Endothelial cell of umbilical vein (primary cell): ENCODE results near the gene UBE2E2. TPM values are rescaled to one million over a fixed set of nuclear protein-coding genes. Genes with fewer than 3 reads are reported as not detected.
"Not testable (repeated sequence)": the region's sequence is repeated elsewhere in the genome, so short reads cannot be mapped to it uniquely, and the experiment has no call there.

Experiments used
- BruUV-seq: library from RNA; stranded (reverse); fragments of 400-500 nt; replicated peaks from 2 replicates; lab custom pipeline; 2021; lab: Mats Ljungman, UMichigan
- CTCF ChIA-PET: fragments of 300-600, 350-600 bp; sonication (Branson Sonifier 250); formaldehyde crosslinking; loops from one replicate; lab custom pipeline; 2021; ENCODE audit warnings: antibody characterized with exemption, inconsistent platforms; lab: Charles Lee
- POLR2A ChIA-PET: fragments of 300-600, 350-600 bp; sonication (Branson Sonifier 250); formaldehyde crosslinking; loops from one replicate; lab custom pipeline; 2021; ENCODE audit warnings: antibody characterized with exemption, inconsistent platforms; lab: Charles Lee
- DNase-seq: peaks from one replicate; pipeline ENCODE4 v3.0.0-alpha.2; 2011; ENCODE audit warnings: low read depth, low spot score
- FAIRE-seq: peaks from 2 replicates; lab custom pipeline; 2011; peaks lifted over from hg19 to GRCh38; lab: Jason Lieb, UNC
- H2AFZ ChIP-seq: 2 replicates; pipeline ENCODE4 v1.6.0; 2012; ENCODE audit warnings: low read depth, low read length, control low read depth, inconsistent platforms
- H3K27ac ChIP-seq: 2 replicates; pipeline ENCODE4 v1.5.1; 2011; ENCODE audit warnings: low read depth, mild to moderate bottlenecking, control low read depth, low read length, moderate library complexity; ENCODE audit not compliant: insufficient read depth
- H3K27me3 ChIP-seq, 2 experiments: 2 replicates each; pipeline versions ENCODE4 v1.6.0 to v1.6.1; 2011; ENCODE audit warnings: low read length in 2 of 2, mixed read lengths in 1 of 2; ENCODE audit not compliant: control insufficient read depth in 2 of 2, insufficient read depth in 2 of 2
- H3K36me3 ChIP-seq, 2 experiments: 2 replicates in 1 of 2; 3 replicates in 1 of 2; pipeline ENCODE4 v1.5.1; 2011; ENCODE audit warnings: low read length in 2 of 2, mild to moderate bottlenecking in 1 of 2, moderate library complexity in 1 of 2; ENCODE audit not compliant: control insufficient read depth in 2 of 2, insufficient read depth in 2 of 2; ENCODE audit errors: extremely low read depth in 1 of 2
- H3K4me1 ChIP-seq: 3 replicates; pipeline ENCODE4 v1.5.1; 2011; ENCODE audit warnings: mild to moderate bottlenecking, low read length; ENCODE audit not compliant: control insufficient read depth, insufficient read depth; ENCODE audit errors: extremely low read depth
- H3K4me2 ChIP-seq: 2 replicates; pipeline ENCODE4 v1.6.1; 2011; ENCODE audit warnings: low read length, control low read depth, mixed read lengths; ENCODE audit not compliant: insufficient read depth
- H3K4me3 ChIP-seq, 3 experiments: fragments of 200-600 bp in 1 of 3; sonication (generic), shearing (Covaris generic) in 1 of 3; replicated peaks in 1 of 3; 2 replicates each; pipeline ENCODE4 v1.5.1; 2011 to 2016; ENCODE audit warnings: control low read depth in 3 of 3, low read length in 3 of 3, mild to moderate bottlenecking in 2 of 3, inconsistent platforms in 1 of 3, low read depth in 1 of 3, moderate library complexity in 1 of 3; ENCODE audit not compliant: insufficient read depth in 1 of 3
- H3K79me2 ChIP-seq: 2 replicates; pipeline ENCODE4 v1.6.0; 2012; ENCODE audit warnings: low read length, inconsistent platforms; ENCODE audit not compliant: control insufficient read depth, insufficient read depth
- H3K9ac ChIP-seq: replicated peaks from 2 replicates; pipeline ENCODE3; 2011; ENCODE audit warnings: low read length, control low read depth; ENCODE audit not compliant: insufficient read depth; ENCODE audit errors: extremely low read depth
- H3K9me1 ChIP-seq: replicated peaks from 3 replicates; pipeline ENCODE4 v1.6.0; 2011; ENCODE audit warnings: mild to moderate bottlenecking, low read length; ENCODE audit not compliant: control insufficient read depth, insufficient read depth; ENCODE audit errors: extremely low read depth
- H3K9me3 ChIP-seq: replicated peaks from 2 replicates; pipeline ENCODE4 v1.5.1; 2012; ENCODE audit warnings: low read length, inconsistent platforms; ENCODE audit not compliant: control insufficient read depth, insufficient read depth
- H4K20me1 ChIP-seq: replicated peaks from 2 replicates; pipeline ENCODE3; 2011; ENCODE audit warnings: mild to moderate bottlenecking, low read length; ENCODE audit not compliant: control insufficient read depth, insufficient read depth; ENCODE audit errors: extremely low read depth
- CTCF ChIP-seq, 2 donors: IDR thresholded peaks; 1 replicate in 1 of 2; 2 replicates in 1 of 2; pipeline ENCODE4 v1.5.1; 2011; ENCODE audit warnings: low read length in 2 of 2, mild to moderate bottlenecking in 2 of 2, moderate library complexity in 2 of 2, control low read depth in 1 of 2, inconsistent platforms in 1 of 2, low read depth in 1 of 2; ENCODE audit not compliant: insufficient read depth in 1 of 2; ENCODE audit errors: extremely low read depth in 1 of 2
- EZH2 ChIP-seq: IDR thresholded peaks from 2 replicates; pipeline ENCODE4 v1.6.1; 2012; ENCODE audit warnings: borderline replicate concordance, low read depth, mild to moderate bottlenecking, moderate library complexity, low read length, inconsistent platforms; ENCODE audit not compliant: severe bottlenecking
- FOS ChIP-seq: IDR thresholded peaks from 2 replicates; pipeline ENCODE4 v1.6.1; 2011; ENCODE audit warnings: mild to moderate bottlenecking, low read length, moderate library complexity, borderline replicate concordance; ENCODE audit not compliant: insufficient read depth
- GATA2 ChIP-seq: IDR thresholded peaks from 2 replicates; pipeline ENCODE4 v1.7.0; 2011; ENCODE audit warnings: low read depth, mild to moderate bottlenecking, moderate library complexity, mixed read lengths, low read length; ENCODE audit not compliant: insufficient read length, insufficient read depth
- JUN ChIP-seq: IDR thresholded peaks from 2 replicates; pipeline ENCODE4 v1.6.1; 2011; ENCODE audit warnings: borderline replicate concordance, low read depth; ENCODE audit not compliant: insufficient read length, insufficient read depth
- MAX ChIP-seq: IDR thresholded peaks from 2 replicates; pipeline ENCODE4 v1.6.1; 2011; ENCODE audit not compliant: insufficient read depth, insufficient read length
- MYC ChIP-seq: IDR thresholded peaks from one replicate; pipeline ENCODE4 v1.6.1; 2011; ENCODE audit warnings: mild to moderate bottlenecking, low read depth, low read length
- POLR2A ChIP-seq: IDR thresholded peaks from 2 replicates; pipeline ENCODE4 v1.6.1; 2012; ENCODE audit warnings: low read depth, mild to moderate bottlenecking, control low read depth, low read length
- POLR2AphosphoS5 ChIP-seq: IDR thresholded peaks from 2 replicates; pipeline ENCODE4 v1.6.1; 2012; ENCODE audit warnings: low read depth, mild to moderate bottlenecking, control low read depth, low read length, moderate library complexity; ENCODE audit not compliant: insufficient read depth
- dilution Hi-C: fragments of 300-500 bp; cut with MboI; formaldehyde crosslinking; loops from one replicate; pipeline ENCODE4 v1.15.0; 2019; ENCODE audit warnings: low sequenced_read_pairs; ENCODE audit not compliant: extremely low pct_ligation_motif_present
- intact Hi-C: fragments of 100-400 bp; cut with micrococcal nuclease; formaldehyde crosslinking; loops from one replicate; pipeline ENCODE4 v1.10.0; 2022
- polyA plus RNA-seq, 4 experiments: library from polyadenylated mRNA; depleted of rRNA in 3 of 4; stranded (reverse) in 3 of 4; unstranded in 1 of 4; fragments of >200 nt; gene quantifications; 2 replicates each; pipeline versions ENCODE4 v1.2.1 to v1.2.3, GENCODE V29; 2011 to 2012; ENCODE audit warnings: missing spikeins in 1 of 4
- total RNA-seq: library from RNA; stranded (reverse); gene quantifications from 2 replicates; pipeline ENCODE4 v1.2.3, GENCODE V29; 2021

Gene UBE2E2
- total and polyA plus RNA-seq, 2 donors (not counting 3 experiments of a cell fraction or from before 2014, with no cell fraction given), result 37.0 to 45.4 TPM

GRCh38 chr3:23333633-23334032 is 130.5 kb downstream of the UBE2E2 start:
- dilution Hi-C loops (no loop called here), intact Hi-C loops (no loop called here)
- TF ChIP-seq FOS (no peak), POLR2A (no peak), MYC (no peak), MAX (no peak), EZH2 (no peak), POLR2AphosphoS5 (no peak), GATA2 (no peak), CTCF (IDR thresholded peaks at IDR 0.05; ENCODE audit: extremely low read depth in 1 of 2, insufficient read depth in 1 of 2, low read depth in 1 of 2, low read length in 2 of 2) (no peak), JUN (no peak)
- Histone ChIP-seq H3K9ac (no peak overlapping the region), H3K4me1 (no peaks in the 10 kb centered on the region), H3K79me2 (peaks cover 2% of the 10 kb centered on the region), H2AFZ (no peak overlapping the region), H4K20me1 (no peaks in the 10 kb centered on the region), H3K9me3 (no peaks in the 10 kb centered on the region), H3K27me3 (no peaks in the 10 kb centered on the region), H3K27ac (no peak overlapping the region), H3K4me2 (no peak overlapping the region), H3K4me3 (no peak overlapping the region), H3K36me3 (no peaks in the 10 kb centered on the region), H3K9me1 (no peaks in the 10 kb centered on the region)
- BruUV-seq, result no TSS peak
- CTCF ChIA-PET, result interaction anchor here (1.9 kb wide), 1 partner anchor 12 kb away, joined by 7 read pairs; no protein-coding TSS in a partner anchor
- DNase-seq, result no peak
- POLR2A ChIA-PET, result no interaction called here
- FAIRE-seq, result no peak

GRCh38 chr3:23336853-23337252 is 133.7 kb downstream of the UBE2E2 start:
- H3K27ac ChIP-seq, H3K4me2 ChIP-seq, H3K79me2 ChIP-seq, H3K4me1 ChIP-seq, H3K9me1 ChIP-seq, H3K9me3 ChIP-seq, FAIRE-seq, H3K9ac ChIP-seq, DNase-seq, CTCF ChIA-PET, H3K4me3 ChIP-seq, H3K36me3 ChIP-seq, intact Hi-C loops, H4K20me1 ChIP-seq, dilution Hi-C loops, H3K27me3 ChIP-seq, H2AFZ ChIP-seq, BruUV-seq: not testable (repeated sequence)
- POLR2A ChIA-PET, result interaction anchor here (0.6 kb wide), 1 partner anchor 399 kb away, joined by 3 read pairs; no protein-coding TSS in a partner anchor
